GM23248 (cell line): Measurements from ENCODE around the gene SUSD6.
"Not testable (repeated sequence)": the region's sequence is repeated elsewhere in the genome, so short reads cannot be mapped to it uniquely, and the experiment has no call there.

Source experiments
- EZH2 ChIP-seq: fragments of 200-600 bp; sonication (generic); IDR thresholded peaks from 2 replicates; pipeline ENCODE4 v1.6.1; 2018; ENCODE audit warnings: antibody characterized with exemption, mild to moderate bottlenecking; ENCODE audit not compliant: insufficient read depth, poor library complexity, severe bottlenecking
- EZH2phosphoT487 ChIP-seq: fragments of 200-600 bp; sonication (generic); IDR thresholded peaks from 2 replicates; pipeline ENCODE4 v1.6.1; 2018; ENCODE audit warnings: antibody characterized with exemption, moderate library complexity, mild to moderate bottlenecking, low read depth; ENCODE audit not compliant: insufficient read depth

- TF ChIP-seq EZH2, EZH2phosphoT487: not testable (repeated sequence)
Measured at GRCh38 chr14:69642212-69642793, 30.9 kb downstream of the SUSD6 start.
